KMS-11 (cell line): ENCODE measurements around the gene BCS1L.

Experiments
- H2AFZ ChIP-seq: fragments of 200-600 bp; sonication (generic); 2 replicates; pipeline ENCODE4 v1.6.1; 2016; ENCODE audit warnings: antibody characterized with exemption, mixed run types, low read depth
- H3K27ac ChIP-seq: fragments of 200-600 bp; sonication (generic); 2 replicates; pipeline ENCODE4 v1.6.1; 2016; ENCODE audit warnings: mild to moderate bottlenecking, mixed run types
- H3K27me3 ChIP-seq: fragments of 200-600 bp; sonication (generic); 2 replicates; pipeline ENCODE4 v1.6.1; 2017; ENCODE audit warnings: mild to moderate bottlenecking, low read depth, mixed run types, moderate library complexity; ENCODE audit not compliant: insufficient read depth
- H3K36me3 ChIP-seq: fragments of 200-600 bp; sonication (generic); 2 replicates; pipeline ENCODE4 v1.6.1; 2017; ENCODE audit warnings: mild to moderate bottlenecking, mixed run types; ENCODE audit not compliant: insufficient read depth
- H3K4me1 ChIP-seq: fragments of 200-600 bp; sonication (generic); 2 replicates; pipeline ENCODE4 v1.6.1; 2016; ENCODE audit warnings: mild to moderate bottlenecking, low read depth, mixed run types; ENCODE audit not compliant: poor library complexity, severe bottlenecking
- H3K4me2 ChIP-seq: fragments of 200-600 bp; sonication (generic); 2 replicates; pipeline ENCODE4 v1.7.0; 2016; ENCODE audit warnings: mild to moderate bottlenecking, mixed run types
- H3K4me3 ChIP-seq: fragments of 200-600 bp; sonication (generic); IDR thresholded peaks from 2 replicates; pipeline ENCODE4 v1.6.1; 2017; ENCODE audit warnings: low read depth, low read length, mixed read lengths; ENCODE audit not compliant: insufficient read depth
- H3K79me2 ChIP-seq: fragments of 200-600 bp; sonication (generic); 2 replicates; pipeline ENCODE4 v1.6.1; 2016; ENCODE audit warnings: low read depth, mixed run types; ENCODE audit not compliant: insufficient read depth
- H3K9ac ChIP-seq: fragments of 200-600 bp; sonication (generic); 2 replicates; pipeline ENCODE4 v1.6.1; 2016; ENCODE audit warnings: mild to moderate bottlenecking, mixed run types
- H4K20me1 ChIP-seq: fragments of 200-600 bp; sonication (generic); 2 replicates; pipeline ENCODE4 v1.6.1; 2016; ENCODE audit warnings: mild to moderate bottlenecking, mixed run types; ENCODE audit not compliant: insufficient read depth
- TF ChIP-seq, protein P1 (sequence below): fragments of 200-600 bp; sonication (generic); conservative IDR thresholded peaks from 2 replicates; pipeline ENCODE4 v1.6.1; 2017; ENCODE audit warnings: low read depth, mild to moderate bottlenecking, antibody characterized with exemption, low read length, moderate library complexity, mixed read lengths

Gene BCS1L

DNA sequence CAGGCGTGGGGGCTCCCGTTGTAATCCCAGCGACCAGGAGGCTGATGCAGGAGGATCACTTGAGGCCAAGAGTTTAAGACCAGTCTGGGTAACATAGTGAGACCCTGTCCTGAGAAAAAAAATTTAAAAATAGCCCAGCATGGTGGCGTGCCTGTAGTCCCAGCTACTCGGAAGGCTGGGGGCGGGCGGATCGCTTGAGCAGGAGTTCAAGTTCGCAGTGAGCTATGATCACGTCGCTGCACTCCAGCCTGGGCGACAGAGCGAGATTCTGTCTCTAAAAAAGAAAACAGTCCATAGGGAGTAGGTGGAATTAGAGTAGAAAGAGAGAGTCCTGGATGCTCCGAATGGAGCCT is 50.8 kb downstream of the BCS1L start:
- Histone ChIP-seq H3K4me3 (no peak overlapping the region), H3K79me2 (peaks cover 35% of the 10 kb centered on the region), H3K36me3 (no peaks in the 10 kb centered on the region), H3K9ac (no peak overlapping the region), H2AFZ (peak overlapping the region; percentile 86; the same call in 1 of the 2 replicates), H3K4me2 (peak overlapping the region; percentile 47; the same call in 1 of the 2 replicates), H3K27ac (no peak overlapping the region), H3K4me1 (peaks cover 48% of the 10 kb centered on the region), H3K27me3 (no peaks in the 10 kb centered on the region), H4K20me1 (no peaks in the 10 kb centered on the region)
- TF ChIP-seq, protein P1, sequence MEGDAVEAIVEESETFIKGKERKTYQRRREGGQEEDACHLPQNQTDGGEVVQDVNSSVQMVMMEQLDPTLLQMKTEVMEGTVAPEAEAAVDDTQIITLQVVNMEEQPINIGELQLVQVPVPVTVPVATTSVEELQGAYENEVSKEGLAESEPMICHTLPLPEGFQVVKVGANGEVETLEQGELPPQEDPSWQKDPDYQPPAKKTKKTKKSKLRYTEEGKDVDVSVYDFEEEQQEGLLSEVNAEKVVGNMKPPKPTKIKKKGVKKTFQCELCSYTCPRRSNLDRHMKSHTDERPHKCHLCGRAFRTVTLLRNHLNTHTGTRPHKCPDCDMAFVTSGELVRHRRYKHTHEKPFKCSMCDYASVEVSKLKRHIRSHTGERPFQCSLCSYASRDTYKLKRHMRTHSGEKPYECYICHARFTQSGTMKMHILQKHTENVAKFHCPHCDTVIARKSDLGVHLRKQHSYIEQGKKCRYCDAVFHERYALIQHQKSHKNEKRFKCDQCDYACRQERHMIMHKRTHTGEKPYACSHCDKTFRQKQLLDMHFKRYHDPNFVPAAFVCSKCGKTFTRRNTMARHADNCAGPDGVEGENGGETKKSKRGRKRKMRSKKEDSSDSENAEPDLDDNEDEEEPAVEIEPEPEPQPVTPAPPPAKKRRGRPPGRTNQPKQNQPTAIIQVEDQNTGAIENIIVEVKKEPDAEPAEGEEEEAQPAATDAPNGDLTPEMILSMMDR = no peak

DNA sequence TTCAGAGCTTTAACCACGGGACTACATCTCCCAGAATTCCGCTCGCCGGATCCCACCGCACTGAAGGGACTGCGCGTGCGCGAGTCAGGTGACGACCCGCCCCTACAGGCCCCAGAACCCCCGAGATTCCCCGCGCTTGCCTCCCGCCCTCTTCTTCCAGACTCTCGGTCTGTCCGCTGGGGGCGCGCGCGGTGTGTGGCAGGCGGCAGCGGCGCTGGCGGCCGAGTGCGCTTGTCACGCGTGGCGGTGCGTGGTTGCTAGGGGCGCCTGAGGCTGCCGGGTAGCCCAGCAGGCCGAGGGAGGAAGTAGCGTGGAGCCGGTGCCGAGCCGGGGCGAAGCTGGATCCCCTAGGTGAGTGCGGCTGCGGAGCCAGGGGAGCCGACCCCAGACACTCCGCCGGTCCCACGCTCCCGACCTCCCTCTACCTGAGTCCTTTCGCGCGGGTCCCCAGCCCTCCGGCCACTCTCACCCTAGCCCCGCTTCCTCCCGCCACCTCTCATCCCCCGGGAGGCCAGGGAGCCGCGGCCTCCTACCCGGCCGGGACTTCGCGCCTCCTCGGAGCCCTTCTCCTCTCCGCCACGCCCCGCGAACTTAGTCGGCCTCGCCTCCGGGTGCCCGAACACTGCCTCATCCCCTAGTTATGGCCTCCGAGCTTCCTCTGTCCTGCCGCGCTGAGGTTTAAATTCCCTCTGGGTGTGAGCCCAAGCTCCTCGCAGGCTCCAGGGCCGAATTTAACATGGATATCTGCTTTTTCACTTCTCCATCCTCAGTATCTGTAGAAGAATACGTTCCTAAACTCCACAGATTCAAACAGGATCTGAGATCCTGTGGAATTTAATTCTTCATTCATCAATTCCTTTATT is 51.4 kb downstream of the BCS1L start, which contains the start of gene TTLL4:
TTLL4 (plus strand) TSS at position 149 of the 863 bp plus-strand sequence. CDS start 26,842 bp downstream, outside the sequence.
- Histone ChIP-seq H3K27ac (peak within 1 kb of the TSS; percentile 59), H2AFZ (peak within 1 kb of the TSS; percentile 86), H3K4me3 (peak within 1 kb of the TSS; percentile 84), H3K79me2 (peaks cover 36% of the 10 kb centered on the region), H3K4me2 (peak within 1 kb of the TSS; percentile 79), H4K20me1 (no peaks in the 10 kb centered on the region), H3K36me3 (no peaks in the 10 kb centered on the region), H3K9ac (peak within 1 kb of the TSS; percentile 75), H3K4me1 (peaks cover 48% of the 10 kb centered on the region), H3K27me3 (no peaks in the 10 kb centered on the region)
- TF ChIP-seq, protein P1 = peak; percentile 69

DNA sequence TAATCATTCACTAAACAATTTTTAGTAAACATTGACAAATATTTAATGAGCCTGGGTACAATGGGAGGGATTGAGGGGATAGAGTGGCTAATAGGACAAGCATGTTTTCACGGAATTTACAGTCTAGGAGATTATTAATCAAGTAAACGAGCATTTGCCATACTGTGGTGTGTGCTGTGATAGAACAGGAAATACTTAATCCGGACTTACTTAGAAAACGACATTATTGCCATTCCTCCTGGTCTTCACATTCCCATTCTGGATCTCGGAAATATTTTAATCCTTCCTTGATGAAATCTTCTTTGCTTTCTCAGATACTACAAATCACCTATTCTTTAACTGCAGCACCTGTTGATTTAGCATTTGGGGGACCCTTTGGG is 52.1 kb downstream of the BCS1L start:
- no peaks in the 10 kb centered on the region for H3K27me3 ChIP-seq
- no peaks in the 10 kb centered on the region for H3K36me3 ChIP-seq
- peaks cover 36% of the 10 kb centered on the region for H3K79me2 ChIP-seq
- peaks cover 48% of the 10 kb centered on the region for H3K4me1 ChIP-seq
- TF ChIP-seq, protein P1 = no peak
- peak overlapping the region; percentile 75 for H3K9ac ChIP-seq
- peak overlapping the region; percentile 86; the same call in 1 of the 2 replicates for H2AFZ ChIP-seq
- no peaks in the 10 kb centered on the region for H4K20me1 ChIP-seq
- peak overlapping the region; percentile 84 for H3K4me3 ChIP-seq
- peak overlapping the region; percentile 79 for H3K4me2 ChIP-seq
- 0 out of 2 replicates have a peak overlapping the region, but pooled peaks have one; percentile 59 for H3K27ac ChIP-seq
